NCI-H2196 (cell line): Measurements from ENCODE around the gene GLCE.
"Not testable (repeated sequence)": the region's sequence is repeated elsewhere in the genome, so short reads cannot be mapped to it uniquely, and the experiment has no call there.

ENCODE experiments used
- DNase-seq: peaks from one replicate; lab custom pipeline; 2025; ENCODE audit not compliant: unreplicated experiment; lab: John Stamatoyannopoulos, UW

Gene GLCE

GRCh38 chr15:69296606-69297005 lies 136.2 kb downstream of the GLCE start:
- no peak for DNase-seq

GRCh38 chr15:69297642-69298353 lies 137.4 kb downstream of the GLCE start:
- no peak for DNase-seq

DNA sequence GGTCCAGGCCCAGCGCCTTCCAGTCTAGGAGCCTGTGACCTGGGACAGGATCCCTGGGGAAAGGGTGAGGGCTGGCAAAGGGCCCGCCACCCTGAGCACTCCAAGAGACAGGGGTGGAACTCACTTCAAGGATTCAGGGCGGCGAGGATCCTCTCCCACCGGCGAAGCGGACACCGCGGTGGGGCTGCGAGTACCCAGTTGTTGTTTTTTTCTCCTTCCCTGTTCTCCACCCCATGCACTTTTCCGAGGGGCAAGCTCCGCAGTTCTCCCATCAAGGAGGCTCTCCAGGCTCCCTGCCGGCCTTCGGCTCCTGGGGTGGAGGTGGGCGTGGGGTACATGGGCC lies 137.9 kb downstream of the GLCE start:
- DNase-seq, result no peak

DNA sequence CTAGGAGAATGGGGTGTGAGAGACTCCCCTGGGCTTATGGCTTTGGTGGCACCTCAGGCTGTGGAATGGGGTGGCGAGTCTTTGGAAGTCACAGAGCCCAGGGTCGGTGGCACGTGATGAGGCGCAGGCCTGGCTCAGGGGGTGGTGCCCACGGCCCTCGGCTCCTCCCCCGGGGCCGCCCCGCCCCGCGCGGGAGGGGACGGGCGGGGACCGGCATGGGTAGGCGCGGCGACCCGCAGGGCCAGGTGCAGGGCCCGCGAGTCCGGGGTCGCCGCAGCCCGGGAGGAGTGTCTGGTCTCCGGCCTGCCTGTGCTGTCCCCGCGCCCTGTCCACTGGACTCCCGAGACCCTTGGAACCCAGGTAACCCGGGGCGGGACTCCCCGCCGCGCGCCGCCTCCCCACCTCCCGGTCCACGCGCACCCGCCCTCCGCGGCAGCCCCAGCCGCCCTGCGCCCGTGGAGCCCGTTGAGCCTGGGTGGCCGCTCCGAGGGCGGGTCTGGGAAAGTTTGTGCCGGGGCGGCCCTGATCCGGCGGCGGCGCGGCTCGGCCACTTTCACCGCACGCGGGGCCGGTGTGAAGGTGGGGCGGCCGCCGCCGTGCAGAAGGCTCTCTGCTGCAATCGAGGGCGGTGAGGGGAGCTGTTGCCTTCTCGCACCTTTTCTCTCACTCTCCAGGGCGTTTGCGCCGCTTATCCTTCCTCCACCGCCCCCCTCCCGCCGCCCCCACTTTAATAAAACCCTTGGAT lies 138.4 kb downstream of the GLCE start, which contains the start of gene PAQR5:
Gene PAQR5 (plus strand): TSS at position 216 of the 745 bp plus-strand sequence. CDS start 61,169 bp downstream, outside the sequence.
- peak; percentile 9 for DNase-seq

DNA sequence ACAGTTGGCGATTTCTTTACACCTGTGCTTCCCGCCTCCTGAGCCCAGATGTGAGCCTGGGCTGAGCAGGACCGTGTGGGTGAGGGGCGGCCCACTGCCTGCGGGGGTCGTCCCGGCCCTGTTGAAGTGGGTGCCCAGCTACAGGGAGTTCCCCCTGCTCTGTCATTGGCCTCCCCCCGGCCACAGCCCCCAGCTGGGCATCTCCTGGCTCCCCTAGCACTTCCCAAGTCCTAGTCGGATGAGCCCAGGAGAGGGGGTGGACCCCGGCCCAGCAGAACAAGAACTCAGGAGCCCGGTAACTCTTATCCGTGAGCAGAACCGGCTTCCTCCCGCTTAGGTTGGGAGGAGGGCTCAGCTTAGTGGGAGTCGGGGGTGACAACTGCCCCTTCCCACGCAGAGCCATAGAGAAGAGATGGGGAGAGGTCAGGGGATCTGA lies 139.0 kb downstream of the GLCE start:
- no peak for DNase-seq

GRCh38 chr15:69299943-69300588 lies 139.6 kb downstream of the GLCE start:
- no peak for DNase-seq

GRCh38 chr15:69301101-69301500 lies 140.7 kb downstream of the GLCE start:
- not testable (repeated sequence) for DNase-seq

DNA sequence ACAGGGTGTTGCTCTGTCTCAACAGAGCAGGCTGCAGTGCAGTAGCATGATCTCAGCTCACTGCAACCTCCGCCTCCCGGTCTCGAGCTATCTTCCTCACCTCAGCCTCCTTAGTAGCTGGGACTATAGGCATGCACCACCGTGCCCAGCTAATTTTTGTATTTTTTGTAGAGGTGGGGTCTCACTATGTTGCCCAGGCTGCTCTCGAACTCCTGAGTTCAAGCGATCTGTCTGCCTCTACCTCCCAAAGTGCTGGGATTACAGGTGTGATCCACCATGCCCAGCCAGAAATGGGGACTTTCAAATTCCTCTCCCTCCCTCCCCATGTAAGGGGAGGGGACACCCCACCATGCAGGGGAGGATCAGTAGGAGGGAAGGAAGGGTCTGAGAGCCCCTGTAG lies 141.7 kb downstream of the GLCE start:
- not testable (repeated sequence) for DNase-seq

GRCh38 chr15:69302929-69303328 lies 142.5 kb downstream of the GLCE start:
- no peak for DNase-seq

DNA sequence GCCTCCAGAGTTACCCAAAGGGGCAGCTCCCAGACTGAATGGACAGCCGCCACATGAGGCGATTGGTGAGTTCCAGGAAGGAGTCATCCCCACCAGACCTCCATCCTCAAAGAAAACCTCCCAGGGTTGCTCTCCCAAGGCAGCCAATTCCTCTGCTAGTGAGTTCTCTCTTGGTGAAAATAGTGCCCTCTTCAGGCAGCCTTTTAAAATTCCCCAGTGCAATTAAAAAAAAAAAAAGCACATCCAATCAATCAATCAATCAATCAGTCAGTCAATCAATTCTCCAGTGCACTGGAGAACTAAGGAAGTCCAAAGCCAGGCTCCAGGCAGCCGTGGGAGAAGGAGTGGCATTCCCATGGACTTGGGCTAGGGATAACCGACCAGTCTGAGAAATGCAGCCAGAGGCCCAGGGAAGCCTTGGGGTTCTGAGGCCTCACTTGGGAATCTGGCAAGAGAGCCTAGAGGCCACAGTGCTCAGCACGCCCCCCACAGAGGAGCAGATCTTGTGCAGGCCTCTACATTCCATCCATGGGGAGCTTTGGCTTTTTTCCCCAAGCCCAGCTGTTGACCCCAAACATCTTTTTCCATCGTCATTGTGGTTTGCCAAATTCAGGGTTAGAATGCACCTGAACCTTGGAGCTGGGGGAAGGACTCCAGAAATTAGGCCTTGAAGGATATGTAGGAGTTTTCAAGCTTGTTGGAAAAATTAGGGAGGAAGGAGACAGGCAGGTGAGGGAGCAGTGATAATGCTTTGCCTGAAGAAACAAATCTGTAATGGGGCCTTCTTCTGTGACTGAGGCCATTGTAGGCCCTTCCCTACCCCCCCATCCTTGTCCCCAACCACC lies 143.1 kb downstream of the GLCE start:
- no peak for DNase-seq

- DNase-seq, result no peak
Observed at GRCh38 chr15:69304182-69304545, 143.7 kb downstream of the GLCE start.

GRCh38 chr15:69305204-69305931 lies 144.9 kb downstream of the GLCE start:
- no peak for DNase-seq

- no peak for DNase-seq
Observed at GRCh38 chr15:69305933-69306568, 145.6 kb downstream of the GLCE start.

GRCh38 chr15:69307939-69308338 lies 147.5 kb downstream of the GLCE start:
- DNase-seq, result no peak

GRCh38 chr15:69308949-69309348 lies 148.5 kb downstream of the GLCE start:
- DNase-seq, result no peak

GRCh38 chr15:69311319-69311721 lies 150.9 kb downstream of the GLCE start:
- DNase-seq, result no peak

GRCh38 chr15:69313432-69314000 lies 153.1 kb downstream of the GLCE start:
- no peak for DNase-seq

GRCh38 chr15:69314131-69314530 lies 153.7 kb downstream of the GLCE start:
- DNase-seq, result no peak

DNA sequence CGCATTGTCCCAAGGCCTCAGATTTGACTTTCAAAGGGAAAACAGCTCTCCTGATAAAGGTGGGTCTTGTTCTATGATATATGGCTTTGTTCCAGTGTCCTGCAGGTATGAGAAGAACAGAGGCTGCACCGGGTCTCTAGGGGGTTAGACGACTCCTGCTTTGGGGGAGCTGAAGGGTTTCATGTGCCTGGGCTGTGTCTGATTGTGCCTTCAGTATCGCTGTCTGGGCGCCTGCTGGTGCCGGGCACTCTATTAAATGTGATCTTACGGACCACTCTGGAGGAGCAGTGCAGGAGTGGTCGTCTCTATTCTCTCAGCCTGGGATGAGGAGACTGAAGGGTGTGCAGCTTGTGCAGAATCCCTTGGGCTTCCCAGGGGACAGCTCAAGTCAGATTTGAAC lies 154.3 kb downstream of the GLCE start:
- no peak for DNase-seq
